Loucy (cell line): ENCODE data around the gene MTHFD1.

Source experiments
- H2AFZ ChIP-seq: fragments of 200-600 bp; sonication (generic); 2 replicates; pipeline ENCODE4 v1.6.0; 2016; ENCODE audit warnings: antibody characterized with exemption, mild to moderate bottlenecking, low read length, moderate library complexity
- H3F3A ChIP-seq: fragments of 200-600 bp; 2 replicates; pipeline ENCODE4 v1.6.0; 2016; ENCODE audit warnings: antibody characterized with exemption, low read depth, mild to moderate bottlenecking
- H3K27me3 ChIP-seq: fragments of 200-600 bp; sonication (generic); 2 replicates; pipeline ENCODE4 v1.6.1; 2014; ENCODE audit warnings: low read length, mild to moderate bottlenecking; ENCODE audit not compliant: insufficient read depth, poor library complexity, severe bottlenecking
- H3K36me3 ChIP-seq: fragments of 200-600 bp; sonication (generic); 2 replicates; pipeline ENCODE4 v1.6.1; 2016; ENCODE audit warnings: low read length; ENCODE audit not compliant: insufficient read depth
- H3K4me1 ChIP-seq: fragments of 200-600 bp; sonication (generic); 2 replicates; pipeline ENCODE4 v1.5.1; 2014; ENCODE audit warnings: low read length, mild to moderate bottlenecking; ENCODE audit not compliant: insufficient read depth, poor library complexity, severe bottlenecking
- H3K4me2 ChIP-seq: fragments of 200-600 bp; sonication (generic); 2 replicates; pipeline ENCODE4 v1.6.0; 2014; ENCODE audit warnings: antibody characterized with exemption, low read length, low read depth, mild to moderate bottlenecking; ENCODE audit not compliant: poor library complexity, severe bottlenecking
- H3K4me3 ChIP-seq: fragments of 200-600 bp; sonication (generic); 2 replicates; pipeline ENCODE4 v1.5.1; 2014; ENCODE audit warnings: low read length, mild to moderate bottlenecking, mixed read lengths; ENCODE audit not compliant: poor library complexity, severe bottlenecking
- H3K79me2 ChIP-seq: fragments of 200-600 bp; sonication (generic); 2 replicates; pipeline ENCODE4 v1.6.1; 2014; ENCODE audit warnings: low read length; ENCODE audit not compliant: insufficient read depth
- H3K9ac ChIP-seq: fragments of 200-600 bp; sonication (generic); 2 replicates; pipeline ENCODE4 v1.6.0; 2014; ENCODE audit warnings: mild to moderate bottlenecking, low read depth, low read length, moderate library complexity; ENCODE audit not compliant: poor library complexity, severe bottlenecking
- H3K9me2 ChIP-seq: fragments of 200-600 bp; sonication (generic); replicated peaks from 2 replicates; pipeline ENCODE4 v1.6.1; 2016; ENCODE audit warnings: low read depth, low read length, mixed read lengths
- H3K9me3 ChIP-seq: fragments of 200-600 bp; sonication (generic); 2 replicates; pipeline ENCODE4 v1.6.1; 2014; ENCODE audit warnings: mild to moderate bottlenecking, antibody characterized with exemption, low read length, low read depth; ENCODE audit not compliant: insufficient read depth
- H4K20me1 ChIP-seq: fragments of 200-600 bp; sonication (generic); 2 replicates; pipeline ENCODE4 v1.6.0; 2014; ENCODE audit warnings: antibody characterized with exemption, low read length, mild to moderate bottlenecking; ENCODE audit not compliant: insufficient read depth, poor library complexity, severe bottlenecking
- EZH2phosphoT487 ChIP-seq: fragments of 200-600 bp; IDR thresholded peaks from 2 replicates; pipeline ENCODE4 v1.6.1; 2018; ENCODE audit warnings: antibody characterized with exemption, mild to moderate bottlenecking, moderate library complexity, borderline replicate concordance
- TF ChIP-seq, protein P1 (sequence below): fragments of 200-600 bp; sonication (generic); conservative IDR thresholded peaks from 2 replicates; pipeline ENCODE4 v1.5.1; 2014; ENCODE audit warnings: mild to moderate bottlenecking, antibody characterized with exemption, low read length

The MTHFD1 gene

DNA sequence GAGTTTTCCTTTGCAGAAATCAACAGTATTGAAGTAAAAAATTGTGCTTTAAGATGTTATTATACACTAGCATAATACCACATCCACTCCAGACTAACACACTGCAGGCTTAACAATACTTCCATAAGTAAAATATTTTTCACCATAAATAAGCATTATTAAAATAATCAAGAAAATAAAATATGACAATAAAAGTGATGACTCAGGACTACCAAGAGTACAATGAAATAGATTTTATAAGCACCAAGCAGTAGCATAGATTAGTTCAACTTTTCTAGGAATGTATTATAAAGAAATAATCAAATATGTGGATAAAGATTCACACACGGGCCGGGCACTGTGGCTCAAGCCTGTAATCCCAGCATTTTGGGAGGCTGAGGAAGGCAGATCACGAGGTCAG lies 40.4 kb upstream of the MTHFD1 start:
- Histone ChIP-seq H3K27me3 (no peaks in the 10 kb centered on the region), H3K9ac (no peak overlapping the region), H2AFZ (no peak overlapping the region; the same call in 1 of the 2 replicates), H4K20me1 (no peaks in the 10 kb centered on the region), H3K36me3 (no peaks in the 10 kb centered on the region), H3K9me3 (no peaks in the 10 kb centered on the region), H3K79me2 (no peaks in the 10 kb centered on the region), H3K4me1 (peaks cover 3% of the 10 kb centered on the region), H3K4me3 (no peak overlapping the region), H3F3A (no peaks in the 10 kb centered on the region), H3K9me2 (no peaks in the 10 kb centered on the region), H3K4me2 (no peak overlapping the region)
- TF ChIP-seq, protein P1, sequence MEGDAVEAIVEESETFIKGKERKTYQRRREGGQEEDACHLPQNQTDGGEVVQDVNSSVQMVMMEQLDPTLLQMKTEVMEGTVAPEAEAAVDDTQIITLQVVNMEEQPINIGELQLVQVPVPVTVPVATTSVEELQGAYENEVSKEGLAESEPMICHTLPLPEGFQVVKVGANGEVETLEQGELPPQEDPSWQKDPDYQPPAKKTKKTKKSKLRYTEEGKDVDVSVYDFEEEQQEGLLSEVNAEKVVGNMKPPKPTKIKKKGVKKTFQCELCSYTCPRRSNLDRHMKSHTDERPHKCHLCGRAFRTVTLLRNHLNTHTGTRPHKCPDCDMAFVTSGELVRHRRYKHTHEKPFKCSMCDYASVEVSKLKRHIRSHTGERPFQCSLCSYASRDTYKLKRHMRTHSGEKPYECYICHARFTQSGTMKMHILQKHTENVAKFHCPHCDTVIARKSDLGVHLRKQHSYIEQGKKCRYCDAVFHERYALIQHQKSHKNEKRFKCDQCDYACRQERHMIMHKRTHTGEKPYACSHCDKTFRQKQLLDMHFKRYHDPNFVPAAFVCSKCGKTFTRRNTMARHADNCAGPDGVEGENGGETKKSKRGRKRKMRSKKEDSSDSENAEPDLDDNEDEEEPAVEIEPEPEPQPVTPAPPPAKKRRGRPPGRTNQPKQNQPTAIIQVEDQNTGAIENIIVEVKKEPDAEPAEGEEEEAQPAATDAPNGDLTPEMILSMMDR, result no peak
- TF ChIP-seq EZH2phosphoT487, result no peak

DNA sequence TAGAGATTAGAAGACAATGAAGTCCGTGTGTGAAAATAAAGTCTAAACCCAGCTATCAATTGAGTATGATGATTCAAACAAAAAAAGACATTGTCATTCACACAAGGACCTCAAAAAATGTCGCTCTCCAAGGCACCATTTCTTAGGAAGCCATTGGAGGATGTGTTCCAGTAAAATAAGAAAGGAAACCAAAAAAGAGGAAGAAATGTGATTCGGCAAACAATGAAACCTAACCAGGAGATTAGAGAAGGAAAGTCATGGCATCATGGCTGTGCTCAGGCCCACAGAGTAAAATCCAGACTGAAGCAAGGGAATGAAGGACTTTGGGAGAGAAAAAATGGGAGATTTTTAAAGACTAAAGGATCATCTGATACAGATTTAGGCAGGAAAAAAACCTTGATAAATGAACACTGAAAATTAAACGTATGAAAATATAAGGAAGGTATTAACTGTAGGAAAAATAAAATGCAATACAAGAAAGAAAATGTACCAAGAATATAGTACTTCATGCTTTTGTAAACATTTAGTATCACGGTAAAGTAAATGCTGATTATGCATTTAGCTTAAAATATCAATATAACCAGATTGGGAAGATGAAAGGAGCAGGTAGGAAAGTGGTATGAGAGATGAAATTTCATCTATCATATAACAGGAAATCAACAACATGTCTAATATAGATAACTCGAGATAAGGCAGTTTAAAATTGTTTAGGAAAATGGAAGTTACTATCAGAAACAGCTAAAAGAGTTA lies 38.2 kb upstream of the MTHFD1 start:
- Histone ChIP-seq H3K4me1 (peaks cover 3% of the 10 kb centered on the region), H3K9me3 (no peaks in the 10 kb centered on the region), H3K4me2 (no peak overlapping the region), H3F3A (no peaks in the 10 kb centered on the region), H4K20me1 (no peaks in the 10 kb centered on the region), H3K36me3 (no peaks in the 10 kb centered on the region), H3K27me3 (no peaks in the 10 kb centered on the region), H3K9ac (no peak overlapping the region), H3K79me2 (no peaks in the 10 kb centered on the region), H3K4me3 (no peak overlapping the region), H2AFZ (no peak overlapping the region), H3K9me2 (no peaks in the 10 kb centered on the region)
- TF ChIP-seq, protein P1, result no peak
- TF ChIP-seq EZH2phosphoT487, result no peak

DNA sequence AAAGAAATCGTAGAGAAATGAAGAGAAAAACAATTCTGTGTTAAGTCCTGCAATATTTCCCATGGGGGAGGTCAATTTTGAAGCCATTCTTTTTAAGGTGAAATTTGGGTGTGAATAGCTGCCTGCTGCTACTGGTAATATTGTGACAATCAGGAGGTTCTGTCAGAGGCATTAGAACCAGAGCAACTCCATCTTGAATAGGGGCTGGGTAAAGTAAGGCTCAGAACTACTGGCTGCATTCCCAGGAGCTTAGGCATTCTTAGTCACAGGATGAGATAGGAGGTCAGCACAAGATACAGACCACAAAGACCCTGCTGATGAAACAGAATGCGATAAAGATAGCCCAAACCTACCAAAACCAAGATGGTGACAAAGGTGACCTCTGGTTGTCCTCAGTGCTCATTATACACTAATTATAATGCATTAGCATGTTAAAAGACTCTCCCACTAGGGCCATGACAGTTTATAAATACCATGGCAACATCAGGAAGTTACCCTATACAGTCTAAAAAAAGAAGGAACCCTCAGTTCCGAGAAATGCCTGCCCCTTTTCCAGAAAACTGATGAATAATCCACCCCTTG lies 24.8 kb upstream of the MTHFD1 start:
- Histone ChIP-seq H3K27me3 (no peaks in the 10 kb centered on the region), H3F3A (no peaks in the 10 kb centered on the region), H2AFZ (no peak overlapping the region), H3K9me3 (no peaks in the 10 kb centered on the region), H3K4me2 (no peak overlapping the region), H3K9ac (no peak overlapping the region), H3K4me1 (no peaks in the 10 kb centered on the region), H3K9me2 (no peaks in the 10 kb centered on the region), H3K79me2 (no peaks in the 10 kb centered on the region), H3K4me3 (no peak overlapping the region), H4K20me1 (no peaks in the 10 kb centered on the region), H3K36me3 (no peaks in the 10 kb centered on the region)
- TF ChIP-seq, protein P1, result no peak
- no peak for TF ChIP-seq EZH2phosphoT487
